HEK293T (cell line): ENCODE results near the gene GEMIN7.

Experiments
- CTCF ChIA-PET: fragments of 350-600 bp; formaldehyde crosslinking; extraction: SDS; loops from one replicate; lab custom pipeline; 2021; ENCODE audit warnings: antibody characterized with exemption, inconsistent platforms; lab: Yijun Ruan, JAX
- POLR2A ChIA-PET: fragments of 350-600 bp; formaldehyde crosslinking; extraction: SDS; loops from one replicate; lab custom pipeline; 2020; ENCODE audit warnings: antibody characterized with exemption, inconsistent platforms; lab: Yijun Ruan, JAX
- DNase-seq: peaks from one replicate; pipeline ENCODE4 v3.0.0; 2012; ENCODE audit warnings: mixed read lengths; ENCODE audit errors: extremely low spot score
- ARNT ChIP-seq: fragments of 450-650 bp; IDR thresholded peaks from 2 replicates; pipeline ENCODE4 v1.6.1; 2017; ENCODE audit warnings: mild to moderate bottlenecking
- BHLHE40 ChIP-seq: fragments of 450-650 bp; IDR thresholded peaks from 2 replicates; pipeline ENCODE4 v1.6.1; 2016; ENCODE audit warnings: mild to moderate bottlenecking, moderate library complexity, borderline replicate concordance
- CTBP1 ChIP-seq: fragments of 450-650 bp; IDR thresholded peaks from 2 replicates; pipeline ENCODE4 v1.6.1; 2016; ENCODE audit warnings: borderline replicate concordance
- ELF4 ChIP-seq: fragments of 450-650 bp; IDR thresholded peaks from 2 replicates; pipeline ENCODE4 v1.6.1; 2017; ENCODE audit warnings: antibody characterized with exemption
- FOXA1 ChIP-seq: fragments of 450-650 bp; IDR thresholded peaks from 2 replicates; pipeline ENCODE4 v1.6.1; 2016; ENCODE audit warnings: mild to moderate bottlenecking
- FOXK2 ChIP-seq: fragments of 450-650 bp; IDR thresholded peaks from 2 replicates; pipeline ENCODE4 v1.6.1; 2016; ENCODE audit warnings: mild to moderate bottlenecking
- FOXM1 ChIP-seq: fragments of 450-650 bp; IDR thresholded peaks from 2 replicates; pipeline ENCODE4 v1.6.1; 2017; ENCODE audit warnings: mild to moderate bottlenecking, borderline replicate concordance
- HDGF ChIP-seq: fragments of 450-650 bp; IDR thresholded peaks from 2 replicates; pipeline ENCODE4 v1.6.1; 2017; ENCODE audit warnings: antibody characterized with exemption, borderline replicate concordance
- L3MBTL2 ChIP-seq: fragments of 450-650 bp; conservative IDR thresholded peaks from 2 replicates; pipeline ENCODE4 v1.6.1; 2016; ENCODE audit warnings: mild to moderate bottlenecking
- LEF1 ChIP-seq: fragments of 450-650 bp; IDR thresholded peaks from 2 replicates; pipeline ENCODE4 v1.6.1; 2017; ENCODE audit warnings: mild to moderate bottlenecking, borderline replicate concordance
- NFRKB ChIP-seq: fragments of 450-650 bp; IDR thresholded peaks from 2 replicates; pipeline ENCODE4 v1.6.1; 2016; ENCODE audit warnings: mild to moderate bottlenecking, moderate library complexity
- SP1 ChIP-seq: fragments of 450-650 bp; IDR thresholded peaks from 2 replicates; pipeline ENCODE4 v1.6.1; 2017
- SUZ12 ChIP-seq: fragments of 450-650 bp; IDR thresholded peaks from 2 replicates; pipeline ENCODE4 v1.6.1; 2016; ENCODE audit warnings: mild to moderate bottlenecking
- TARDBP ChIP-seq: fragments of 450-650 bp; IDR thresholded peaks from 2 replicates; pipeline ENCODE4 v1.6.1; 2016
- ZNF384 ChIP-seq: fragments of 450-650 bp; IDR thresholded peaks from 2 replicates; pipeline ENCODE4 v1.6.1; 2016
- TF ChIP-seq, protein P1 (sequence below): fragments of 450-650 bp; IDR thresholded peaks from 2 replicates; pipeline ENCODE4 v1.6.1; 2016

Gene GEMIN7

DNA sequence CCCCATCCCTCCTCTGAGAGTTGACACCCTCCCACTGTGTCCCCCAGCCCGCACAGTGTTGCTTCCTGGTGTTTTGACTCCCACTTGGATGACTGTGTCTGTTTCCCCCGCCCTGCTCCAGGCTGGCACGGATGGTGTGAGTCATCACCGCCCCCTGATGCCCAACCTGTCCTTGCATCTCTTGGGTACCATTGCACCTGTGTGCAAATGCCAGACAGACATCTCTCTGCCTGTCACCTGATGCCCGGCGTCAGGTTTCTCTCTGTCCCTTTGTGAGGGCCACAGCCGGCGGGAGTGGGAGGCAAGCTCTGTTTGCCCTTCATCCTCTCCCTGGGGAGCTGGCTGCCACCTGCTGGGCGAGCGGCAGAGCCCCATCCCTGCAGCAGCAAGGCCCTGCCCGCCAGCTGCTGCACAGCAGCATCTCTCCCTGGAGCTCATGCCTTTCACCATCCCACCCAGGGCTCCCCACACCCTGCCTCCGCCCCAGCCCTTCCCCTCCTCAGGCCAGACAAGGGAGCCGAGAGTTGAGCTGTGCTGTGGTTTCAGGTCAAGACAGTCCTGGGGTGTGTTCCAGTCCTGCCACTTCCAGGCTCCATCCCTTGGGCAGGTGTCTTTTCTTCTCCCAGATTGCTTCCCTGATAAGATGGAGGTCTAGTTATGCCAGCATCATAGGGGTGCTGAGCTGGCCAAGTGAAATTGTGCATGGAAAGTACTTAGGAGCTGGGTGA, 52.0 kb downstream of the GEMIN7 start:
- ChIA-PET POLR2A (interaction anchor here (1.3 kb wide), 1 partner anchor 39 kb away, joined by 3 read pairs; no protein-coding TSS in a partner anchor), CTCF (interaction anchor here (0.6 kb wide), 1 partner anchor 17 kb away, joined by 5 read pairs; no protein-coding TSS in a partner anchor)
- TF ChIP-seq, protein P1, sequence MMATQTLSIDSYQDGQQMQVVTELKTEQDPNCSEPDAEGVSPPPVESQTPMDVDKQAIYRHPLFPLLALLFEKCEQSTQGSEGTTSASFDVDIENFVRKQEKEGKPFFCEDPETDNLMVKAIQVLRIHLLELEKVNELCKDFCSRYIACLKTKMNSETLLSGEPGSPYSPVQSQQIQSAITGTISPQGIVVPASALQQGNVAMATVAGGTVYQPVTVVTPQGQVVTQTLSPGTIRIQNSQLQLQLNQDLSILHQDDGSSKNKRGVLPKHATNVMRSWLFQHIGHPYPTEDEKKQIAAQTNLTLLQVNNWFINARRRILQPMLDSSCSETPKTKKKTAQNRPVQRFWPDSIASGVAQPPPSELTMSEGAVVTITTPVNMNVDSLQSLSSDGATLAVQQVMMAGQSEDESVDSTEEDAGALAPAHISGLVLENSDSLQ, result no peak
- no peak for TF ChIP-seq FOXK2
- TF ChIP-seq HDGF, result no peak
- no peak for TF ChIP-seq ELF4
- TF ChIP-seq L3MBTL2, result no peak
- no peak for TF ChIP-seq BHLHE40
- no peak for TF ChIP-seq FOXM1
- no peak for TF ChIP-seq ZNF384
- no peak for TF ChIP-seq SP1
- TF ChIP-seq FOXA1, result no peak
- DNase-seq, result no peak

DNA sequence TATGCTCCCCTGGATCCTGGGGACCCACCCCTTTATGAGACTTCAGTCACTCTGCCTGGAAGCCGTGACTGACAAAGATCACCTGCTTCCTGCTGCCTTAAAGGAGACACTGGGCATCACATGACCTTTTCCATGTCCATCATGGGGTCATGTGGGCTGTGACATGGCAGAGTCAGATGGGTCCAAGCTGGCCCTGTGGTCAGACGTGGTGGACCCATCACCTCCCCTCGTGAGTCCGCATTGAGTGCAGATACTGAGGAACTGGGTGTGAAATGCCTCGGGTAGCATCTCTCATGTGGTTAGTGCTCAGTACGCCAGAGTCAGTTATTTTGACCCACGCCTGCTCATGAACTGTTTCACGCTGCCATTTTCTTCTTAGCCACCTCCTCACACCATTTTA, 54.6 kb downstream of the GEMIN7 start:
- ChIA-PET CTCF (interaction anchor here (1.5 kb wide), 1 partner anchor 9 kb away, joined by 3 read pairs; no protein-coding TSS in a partner anchor), POLR2A (no interaction called here)
- TF ChIP-seq NFRKB (no peak), LEF1 (no peak), ELF4 (no peak)
- DNase-seq, result no peak

DNA sequence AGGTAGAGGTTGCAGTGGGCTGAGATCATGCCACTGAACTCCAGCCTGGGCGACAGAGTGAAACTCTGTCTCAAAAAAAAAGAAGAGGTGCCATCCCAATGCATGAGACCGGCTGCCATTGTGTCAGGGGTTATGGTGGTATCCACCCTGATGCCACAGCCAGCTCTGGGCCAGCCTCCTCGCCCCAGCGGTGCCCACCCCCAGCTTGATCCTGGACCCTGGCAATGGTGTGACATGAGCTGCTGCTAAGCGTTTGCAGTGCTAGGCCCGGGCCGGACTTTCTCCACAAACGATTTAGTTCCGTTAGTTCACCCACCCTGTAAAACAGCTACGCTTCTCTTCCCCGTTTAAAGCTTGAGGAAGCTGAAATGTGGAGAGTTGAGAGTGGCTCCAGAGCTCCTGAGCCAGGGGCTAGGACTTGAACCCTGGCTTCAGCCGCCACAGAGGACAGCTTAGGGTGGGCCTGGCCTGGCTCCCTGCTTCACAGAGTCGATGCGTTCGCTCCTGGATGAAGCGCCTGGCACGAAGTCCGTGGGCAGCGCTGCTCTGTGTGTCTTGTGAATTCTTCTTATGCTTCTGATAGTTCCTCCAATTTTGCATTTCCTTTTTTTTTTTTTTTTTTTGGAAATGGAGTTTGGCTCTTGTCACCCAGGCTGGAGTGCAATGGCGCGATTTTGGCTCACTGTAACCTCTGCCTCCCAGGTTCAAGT, 56.3 kb downstream of the GEMIN7 start:
- ChIA-PET POLR2A (no interaction called here), CTCF (interaction anchor here (1.5 kb wide), 1 partner anchor 10 kb away, joined by 3 read pairs; no protein-coding TSS in a partner anchor)
- TF ChIP-seq ELF4 (no peak), ARNT (no peak)
- no peak for DNase-seq

DNA sequence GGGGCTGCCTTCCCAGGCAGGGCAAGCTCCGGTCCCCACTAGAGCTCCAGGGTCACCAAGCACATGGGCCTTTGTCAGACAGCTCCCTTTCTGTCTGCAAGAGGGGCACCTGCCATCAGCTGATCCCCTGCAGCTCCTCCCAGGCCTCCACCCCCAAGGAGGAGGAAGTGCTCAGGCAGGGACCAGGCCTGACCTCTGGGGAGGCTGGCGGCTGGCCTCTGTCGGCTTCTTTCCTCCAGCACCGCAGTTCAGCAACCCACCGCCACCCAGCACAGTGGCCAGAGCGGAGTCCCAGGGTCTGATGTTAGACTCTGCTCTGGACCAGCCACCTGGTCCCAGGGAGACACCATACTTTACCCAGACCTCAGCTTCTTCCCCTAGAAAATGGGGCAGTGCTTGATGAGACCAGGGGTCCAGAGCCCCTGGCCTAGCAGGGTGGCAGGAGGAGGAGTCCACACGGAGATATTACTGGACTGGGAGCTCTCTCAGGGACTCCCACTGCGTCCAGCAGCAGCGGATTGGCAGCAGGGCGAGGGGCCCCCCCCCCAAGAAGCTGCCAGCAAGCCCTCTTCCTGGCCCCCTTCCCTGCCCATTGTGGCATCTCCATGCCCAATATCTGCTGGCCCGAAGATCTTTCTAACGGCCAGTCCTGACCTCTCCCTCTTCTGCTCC, 57.6 kb downstream of the GEMIN7 start:
- no peak for DNase-seq
- TF ChIP-seq SUZ12 (no peak), LEF1 (no peak), ELF4 (no peak), ZNF384 (no peak), BHLHE40 (no peak), SP1 (no peak), ARNT (no peak), FOXK2 (no peak), HDGF (no peak)
- TF ChIP-seq, protein P1, result no peak
- CTCF ChIA-PET, result no interaction called here
- POLR2A ChIA-PET, result no interaction called here

GRCh38 chr19:45137179-45137761, 58.2 kb downstream of the GEMIN7 start:
- TF ChIP-seq FOXM1, result no peak
- no peak for TF ChIP-seq ZNF384
- TF ChIP-seq, protein P1, result no peak
- no peak for TF ChIP-seq L3MBTL2
- TF ChIP-seq SP1, result no peak
- TF ChIP-seq CTBP1, result no peak
- TF ChIP-seq BHLHE40, result no peak
- TF ChIP-seq SUZ12, result no peak
- POLR2A ChIA-PET, result no interaction called here
- CTCF ChIA-PET, result no interaction called here
- DNase-seq, result no peak

GRCh38 chr19:45138303-45138751, 59.3 kb downstream of the GEMIN7 start:
- ChIA-PET CTCF (no interaction called here), POLR2A (no interaction called here)
- DNase-seq, result no peak
- no peak for TF ChIP-seq ELF4
- TF ChIP-seq FOXM1, result no peak
- no peak for TF ChIP-seq FOXK2
- no peak for TF ChIP-seq CTBP1
- TF ChIP-seq HDGF, result no peak
- TF ChIP-seq TARDBP, result no peak
- no peak for TF ChIP-seq FOXA1
- TF ChIP-seq, protein P1, result no peak
- no peak for TF ChIP-seq ZNF384
- no peak for TF ChIP-seq ARNT
- no peak for TF ChIP-seq L3MBTL2
- TF ChIP-seq SUZ12, result no peak
